Liver (tissue), 9 donors: ENCODE measurements around the gene HUS1. TPM values are rescaled to one million over a fixed set of nuclear protein-coding genes. Genes with fewer than 3 reads are reported as not detected.

Experiments used
- DNase-seq: peaks from one replicate; pipeline ENCODE4 v3.0.0-alpha.2; 2017; ENCODE audit warnings: low spot score
- H3K27ac ChIP-seq, 2 donors: one replicate each; pipeline ENCODE4 v1.7.0; 2013; ENCODE audit warnings: inconsistent platforms in 2 of 2, low read length in 2 of 2, control low read depth in 1 of 2, low read depth in 1 of 2, mild to moderate bottlenecking in 1 of 2
- H3K27me3 ChIP-seq, 4 donors: one replicate each; pipeline versions ENCODE4 v1.6.1 to v1.7.0; 2013; ENCODE audit warnings: low read length in 3 of 4, inconsistent platforms in 1 of 4, mild to moderate bottlenecking in 1 of 4, moderate library complexity in 1 of 4; ENCODE audit not compliant: control insufficient read depth in 4 of 4, insufficient read depth in 4 of 4
- H3K36me3 ChIP-seq, 4 donors: one replicate each; pipeline versions ENCODE4 v1.6.1 to v1.7.0; 2013; ENCODE audit warnings: low read length in 3 of 4, mild to moderate bottlenecking in 3 of 4, low read depth in 1 of 4, moderate library complexity in 1 of 4; ENCODE audit not compliant: control insufficient read depth in 4 of 4, insufficient read depth in 3 of 4
- H3K4me1 ChIP-seq, 4 donors: one replicate each; pipeline versions ENCODE4 v1.6.1 to v1.7.0; 2013; ENCODE audit warnings: low read length in 3 of 4, mild to moderate bottlenecking in 3 of 4, moderate library complexity in 1 of 4; ENCODE audit not compliant: control insufficient read depth in 4 of 4, insufficient read depth in 4 of 4
- H3K4me3 ChIP-seq, 3 donors: one replicate each; pipeline versions ENCODE4 v1.6.1 to v1.7.0; 2013; ENCODE audit warnings: low read length in 3 of 3, control low read depth in 1 of 3, low read depth in 1 of 3, mild to moderate bottlenecking in 1 of 3
- H3K9ac ChIP-seq, 2 donors: one replicate each; pipeline ENCODE4 v1.7.0; 2013; ENCODE audit warnings: low read length in 2 of 2, mild to moderate bottlenecking in 2 of 2, moderate library complexity in 2 of 2, control low read depth in 1 of 2, low read depth in 1 of 2
- H3K9me3 ChIP-seq, 4 donors: one replicate each; pipeline versions ENCODE4 v1.6.1 to v1.7.0; 2013; ENCODE audit warnings: low read length in 3 of 4; ENCODE audit not compliant: control insufficient read depth in 4 of 4
- CTCF ChIP-seq: fragments of 150-350 bp; IDR thresholded peaks from 2 replicates; pipeline ENCODE4 v1.5.1; 2017; ENCODE audit warnings: improper control_type of control experiment, low read depth, low read length; ENCODE audit not compliant: missing input control
- FOXA1 ChIP-seq: IDR thresholded peaks from 2 replicates; pipeline ENCODE4 v1.6.1; 2016; ENCODE audit warnings: antibody characterized with exemption
- FOXA2 ChIP-seq: IDR thresholded peaks from 2 replicates; pipeline ENCODE4 v1.6.1; 2016; ENCODE audit warnings: antibody characterized with exemption
- GABPA ChIP-seq, 2 donors: IDR thresholded peaks in 1 of 2; conservative IDR thresholded peaks in 1 of 2; 2 replicates each; pipeline ENCODE4 v1.6.1; 2016; ENCODE audit warnings: antibody characterized with exemption in 2 of 2, mild to moderate bottlenecking in 1 of 2, moderate library complexity in 1 of 2
- HNF4A ChIP-seq, 2 donors: conservative IDR thresholded peaks; 2 replicates each; pipeline ENCODE4 v1.6.1; 2016; ENCODE audit warnings: antibody characterized with exemption in 2 of 2, mild to moderate bottlenecking in 2 of 2
- HNF4G ChIP-seq: IDR thresholded peaks from 2 replicates; pipeline ENCODE4 v1.6.1; 2016; ENCODE audit warnings: antibody characterized with exemption
- JUND ChIP-seq, 2 donors: IDR thresholded peaks; 2 replicates each; pipeline ENCODE4 v1.6.1; 2016; ENCODE audit warnings: antibody characterized with exemption in 2 of 2
- NR2F2 ChIP-seq: IDR thresholded peaks from 2 replicates; pipeline ENCODE4 v1.6.1; 2016; ENCODE audit warnings: antibody characterized with exemption
- RAD21 ChIP-seq, 2 donors: IDR thresholded peaks; 2 replicates each; pipeline ENCODE4 v1.6.1; 2016; ENCODE audit warnings: antibody characterized with exemption in 2 of 2, mild to moderate bottlenecking in 2 of 2
- RXRA ChIP-seq, 2 donors: IDR thresholded peaks; 2 replicates each; pipeline ENCODE4 v1.6.1; 2017 to 2018; ENCODE audit warnings: antibody characterized with exemption in 2 of 2, mild to moderate bottlenecking in 1 of 2
- SP1 ChIP-seq: IDR thresholded peaks from 2 replicates; pipeline ENCODE4 v1.6.1; 2018; ENCODE audit warnings: antibody characterized with exemption, mild to moderate bottlenecking
- TAF1 ChIP-seq: conservative IDR thresholded peaks from 2 replicates; pipeline ENCODE4 v1.6.1; 2016; ENCODE audit warnings: antibody characterized with exemption, mild to moderate bottlenecking
- YY1 ChIP-seq: IDR thresholded peaks from 2 replicates; pipeline ENCODE4 v1.6.1; 2016; ENCODE audit warnings: antibody characterized with exemption, mild to moderate bottlenecking
- WGBS: extraction: QIAGEN DNeasy Blood & Tissue Kit; methylation state at CpG from one replicate; pipeline ENCODE4 v1.1.7; 2013; 5-methylcytosine and 5-hydroxymethylcytosine counted together
- polyA plus RNA-seq, 2 donors: library from polyadenylated mRNA; stranded (reverse) in 1 of 2; unstranded in 1 of 2; fragments of 200-250 nt in 1 of 2; fragments of >200 nt in 1 of 2; fragmentation: Nextera tagmentation in 1 of 2; extraction: Ambion mirVana in 1 of 2; gene quantifications; one replicate each; pipeline versions ENCODE4 v1.2.1 to v1.2.3, GENCODE V29; 2013 to 2015
- total RNA-seq, 2 donors: library from RNA; depleted of rRNA; stranded (reverse); fragments of >200 nt; gene quantifications; one replicate each; pipeline ENCODE4 v1.2.3, GENCODE V29; 2014
- TF ChIP-seq, protein P1 (sequence below): IDR thresholded peaks from 2 replicates; pipeline ENCODE4 v1.6.1; 2016; ENCODE audit warnings: antibody characterized with exemption, mild to moderate bottlenecking
- TF ChIP-seq, protein P2 (sequence below): IDR thresholded peaks from 2 replicates; pipeline ENCODE4 v1.6.1; 2016; ENCODE audit warnings: antibody characterized with exemption
- TF ChIP-seq, protein P3 (sequence below): IDR thresholded peaks from 2 replicates; pipeline ENCODE4 v1.6.1; 2016; ENCODE audit warnings: antibody characterized with exemption
- donor health status: healthy.
- donor health status: healthy.
- donor health status: healthy.
- donor health status: healthy.
- donor health status: healthy.

The HUS1 gene
- total and polyA plus RNA-seq, 4 donors = 9.2 to 39.0 (median 18.4) TPM

- no peak for DNase-seq
- Histone ChIP-seq H3K27ac (no peak overlapping the region), H3K9me3 (no peaks in the 10 kb centered on the region), H3K4me1 (no peaks in the 10 kb centered on the region), H3K36me3 (no peaks in the 10 kb centered on the region), H3K4me3 (no peak overlapping the region), H3K9ac (no peak overlapping the region), H3K27me3 (no peaks in the 10 kb centered on the region)
- 68% methylated on average over 17 of the region's 17 CpGs for WGBS
- TF ChIP-seq FOXA2 = no peak
- TF ChIP-seq YY1 = no peak
- no peak for TF ChIP-seq HNF4A (conservative IDR thresholded peaks at IDR 0.05)
- TF ChIP-seq CTCF = no peak
- no peak for TF ChIP-seq JUND (IDR thresholded peaks at IDR 0.05)
- TF ChIP-seq GABPA (IDR thresholded peaks at IDR 0.05 in 1 of 2, conservative IDR thresholded peaks at IDR 0.05 in 1 of 2) = no peak
- no peak for TF ChIP-seq SP1
- TF ChIP-seq RXRA (IDR thresholded peaks at IDR 0.05) = no peak
- TF ChIP-seq FOXA1 = no peak
- no peak for TF ChIP-seq RAD21 (IDR thresholded peaks at IDR 0.05)
- TF ChIP-seq TAF1 = no peak
- TF ChIP-seq, protein P1, sequence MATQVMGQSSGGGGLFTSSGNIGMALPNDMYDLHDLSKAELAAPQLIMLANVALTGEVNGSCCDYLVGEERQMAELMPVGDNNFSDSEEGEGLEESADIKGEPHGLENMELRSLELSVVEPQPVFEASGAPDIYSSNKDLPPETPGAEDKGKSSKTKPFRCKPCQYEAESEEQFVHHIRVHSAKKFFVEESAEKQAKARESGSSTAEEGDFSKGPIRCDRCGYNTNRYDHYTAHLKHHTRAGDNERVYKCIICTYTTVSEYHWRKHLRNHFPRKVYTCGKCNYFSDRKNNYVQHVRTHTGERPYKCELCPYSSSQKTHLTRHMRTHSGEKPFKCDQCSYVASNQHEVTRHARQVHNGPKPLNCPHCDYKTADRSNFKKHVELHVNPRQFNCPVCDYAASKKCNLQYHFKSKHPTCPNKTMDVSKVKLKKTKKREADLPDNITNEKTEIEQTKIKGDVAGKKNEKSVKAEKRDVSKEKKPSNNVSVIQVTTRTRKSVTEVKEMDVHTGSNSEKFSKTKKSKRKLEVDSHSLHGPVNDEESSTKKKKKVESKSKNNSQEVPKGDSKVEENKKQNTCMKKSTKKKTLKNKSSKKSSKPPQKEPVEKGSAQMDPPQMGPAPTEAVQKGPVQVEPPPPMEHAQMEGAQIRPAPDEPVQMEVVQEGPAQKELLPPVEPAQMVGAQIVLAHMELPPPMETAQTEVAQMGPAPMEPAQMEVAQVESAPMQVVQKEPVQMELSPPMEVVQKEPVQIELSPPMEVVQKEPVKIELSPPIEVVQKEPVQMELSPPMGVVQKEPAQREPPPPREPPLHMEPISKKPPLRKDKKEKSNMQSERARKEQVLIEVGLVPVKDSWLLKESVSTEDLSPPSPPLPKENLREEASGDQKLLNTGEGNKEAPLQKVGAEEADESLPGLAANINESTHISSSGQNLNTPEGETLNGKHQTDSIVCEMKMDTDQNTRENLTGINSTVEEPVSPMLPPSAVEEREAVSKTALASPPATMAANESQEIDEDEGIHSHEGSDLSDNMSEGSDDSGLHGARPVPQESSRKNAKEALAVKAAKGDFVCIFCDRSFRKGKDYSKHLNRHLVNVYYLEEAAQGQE = no peak
- TF ChIP-seq HNF4G = no peak
- no peak for TF ChIP-seq NR2F2
These were observed 42.2 kb downstream of the HUS1 start for GRCh38 chr7:47937065-47937687.

- WGBS = 92% methylated on average over 4 of the region's 4 CpGs
- Histone ChIP-seq H3K9me3 (no peaks in the 10 kb centered on the region), H3K9ac (no peak overlapping the region), H3K4me1 (no peaks in the 10 kb centered on the region), H3K4me3 (no peak overlapping the region), H3K27me3 (no peaks in the 10 kb centered on the region), H3K36me3 (no peaks in the 10 kb centered on the region), H3K27ac (no peak overlapping the region)
- no peak for DNase-seq
- TF ChIP-seq TAF1 (no peak), NR2F2 (no peak), HNF4G (no peak), YY1 (no peak), HNF4A (conservative IDR thresholded peaks at IDR 0.05) (no peak)
- TF ChIP-seq, protein P2, sequence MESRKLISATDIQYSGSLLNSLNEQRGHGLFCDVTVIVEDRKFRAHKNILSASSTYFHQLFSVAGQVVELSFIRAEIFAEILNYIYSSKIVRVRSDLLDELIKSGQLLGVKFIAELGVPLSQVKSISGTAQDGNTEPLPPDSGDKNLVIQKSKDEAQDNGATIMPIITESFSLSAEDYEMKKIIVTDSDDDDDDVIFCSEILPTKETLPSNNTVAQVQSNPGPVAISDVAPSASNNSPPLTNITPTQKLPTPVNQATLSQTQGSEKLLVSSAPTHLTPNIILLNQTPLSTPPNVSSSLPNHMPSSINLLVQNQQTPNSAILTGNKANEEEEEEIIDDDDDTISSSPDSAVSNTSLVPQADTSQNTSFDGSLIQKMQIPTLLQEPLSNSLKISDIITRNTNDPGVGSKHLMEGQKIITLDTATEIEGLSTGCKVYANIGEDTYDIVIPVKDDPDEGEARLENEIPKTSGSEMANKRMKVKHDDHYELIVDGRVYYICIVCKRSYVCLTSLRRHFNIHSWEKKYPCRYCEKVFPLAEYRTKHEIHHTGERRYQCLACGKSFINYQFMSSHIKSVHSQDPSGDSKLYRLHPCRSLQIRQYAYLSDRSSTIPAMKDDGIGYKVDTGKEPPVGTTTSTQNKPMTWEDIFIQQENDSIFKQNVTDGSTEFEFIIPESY = no peak
- TF ChIP-seq, protein P3, sequence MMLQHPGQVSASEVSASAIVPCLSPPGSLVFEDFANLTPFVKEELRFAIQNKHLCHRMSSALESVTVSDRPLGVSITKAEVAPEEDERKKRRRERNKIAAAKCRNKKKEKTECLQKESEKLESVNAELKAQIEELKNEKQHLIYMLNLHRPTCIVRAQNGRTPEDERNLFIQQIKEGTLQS = no peak
These were observed 43.1 kb downstream of the HUS1 start for GRCh38 chr7:47936323-47936722.
